Measurements from ENCODE around the gene FHOD3.

GRCh38 chr18:36427369-36427768, 129.9 kb downstream of the FHOD3 start:
- TF ChIP-seq, protein P1, sequence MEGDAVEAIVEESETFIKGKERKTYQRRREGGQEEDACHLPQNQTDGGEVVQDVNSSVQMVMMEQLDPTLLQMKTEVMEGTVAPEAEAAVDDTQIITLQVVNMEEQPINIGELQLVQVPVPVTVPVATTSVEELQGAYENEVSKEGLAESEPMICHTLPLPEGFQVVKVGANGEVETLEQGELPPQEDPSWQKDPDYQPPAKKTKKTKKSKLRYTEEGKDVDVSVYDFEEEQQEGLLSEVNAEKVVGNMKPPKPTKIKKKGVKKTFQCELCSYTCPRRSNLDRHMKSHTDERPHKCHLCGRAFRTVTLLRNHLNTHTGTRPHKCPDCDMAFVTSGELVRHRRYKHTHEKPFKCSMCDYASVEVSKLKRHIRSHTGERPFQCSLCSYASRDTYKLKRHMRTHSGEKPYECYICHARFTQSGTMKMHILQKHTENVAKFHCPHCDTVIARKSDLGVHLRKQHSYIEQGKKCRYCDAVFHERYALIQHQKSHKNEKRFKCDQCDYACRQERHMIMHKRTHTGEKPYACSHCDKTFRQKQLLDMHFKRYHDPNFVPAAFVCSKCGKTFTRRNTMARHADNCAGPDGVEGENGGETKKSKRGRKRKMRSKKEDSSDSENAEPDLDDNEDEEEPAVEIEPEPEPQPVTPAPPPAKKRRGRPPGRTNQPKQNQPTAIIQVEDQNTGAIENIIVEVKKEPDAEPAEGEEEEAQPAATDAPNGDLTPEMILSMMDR (conservative IDR thresholded peaks at IDR 0.05; ENCODE audit: low read depth in 2 of 2) = no peak
- TF ChIP-seq REST (IDR thresholded peaks at IDR 0.05; ENCODE audit: unreplicated experiment) (no peak), EZH2phosphoT487 (IDR thresholded peaks at IDR 0.05; ENCODE audit: unreplicated experiment) (no peak)
